Measurements from ENCODE around the gene ACAP2.
A peak's percentile ranks its signal among the peaks of the same experiment; 100 is the strongest.

Gene ACAP2

DNA sequence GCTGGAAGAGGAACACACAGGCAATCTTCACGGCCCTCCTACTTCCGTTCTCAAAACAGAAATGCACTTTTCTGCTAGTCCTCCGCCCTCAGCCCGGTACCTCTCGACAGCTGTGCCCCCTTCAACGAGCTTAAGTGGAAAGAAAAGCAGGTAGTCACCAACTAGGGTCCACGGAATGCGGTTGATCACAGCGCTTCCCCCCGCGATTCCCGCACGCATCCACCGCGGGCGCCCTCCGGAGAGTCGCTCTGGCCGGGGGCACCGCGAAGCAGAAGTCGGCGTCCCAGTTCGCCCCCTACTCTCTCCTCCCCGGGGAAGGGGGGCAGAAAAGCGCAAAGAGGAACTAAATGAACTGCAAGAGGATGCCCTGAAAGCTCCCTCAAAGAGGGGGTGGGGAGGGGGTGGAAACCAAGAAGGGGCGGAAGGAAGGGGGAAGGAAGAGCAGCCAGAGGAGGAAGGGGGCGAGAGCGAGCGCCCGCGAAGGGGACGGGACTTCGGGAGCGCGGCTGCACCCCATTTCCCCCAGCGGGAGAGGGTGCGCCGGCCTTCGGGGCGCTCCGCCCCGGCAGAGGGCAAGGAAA is 738 bp downstream of the ACAP2 start:
- TF ChIP-seq SPI1 (IDR thresholded peaks at IDR 0.05; ENCODE audit: borderline replicate concordance, low read depth) (peak; percentile 72), GABPA (IDR thresholded peaks at IDR 0.05; ENCODE audit: low read depth) (peak; percentile 5; the same call in 1 of the 2 replicates), REST (IDR thresholded peaks at IDR 0.05; ENCODE audit: insufficient replicate concordance, low read depth) (no peak)

GRCh38 chr3:195441476-195441991 is 1.3 kb downstream of the ACAP2 start:
- Histone ChIP-seq H3K27ac (replicated peaks) (peak overlapping the region; percentile 94), H3K4me3 (replicated peaks; ENCODE audit: insufficient read depth, low read length) (peak overlapping the region; percentile 85), H3K27me3 (ENCODE audit: insufficient read depth, poor library complexity, severe bottlenecking) (no peaks in the 10 kb centered on the region)
- TF ChIP-seq REST (IDR thresholded peaks at IDR 0.05; ENCODE audit: insufficient replicate concordance, low read depth) (no peak), POLR2AphosphoS5 (IDR thresholded peaks at IDR 0.05; ENCODE audit: low read depth) (no peak), GABPA (IDR thresholded peaks at IDR 0.05; ENCODE audit: low read depth) (no peak; the same call in 1 of the 2 replicates), SPI1 (IDR thresholded peaks at IDR 0.05; ENCODE audit: borderline replicate concordance, low read depth) (no peak)
- TF ChIP-seq, protein P1, sequence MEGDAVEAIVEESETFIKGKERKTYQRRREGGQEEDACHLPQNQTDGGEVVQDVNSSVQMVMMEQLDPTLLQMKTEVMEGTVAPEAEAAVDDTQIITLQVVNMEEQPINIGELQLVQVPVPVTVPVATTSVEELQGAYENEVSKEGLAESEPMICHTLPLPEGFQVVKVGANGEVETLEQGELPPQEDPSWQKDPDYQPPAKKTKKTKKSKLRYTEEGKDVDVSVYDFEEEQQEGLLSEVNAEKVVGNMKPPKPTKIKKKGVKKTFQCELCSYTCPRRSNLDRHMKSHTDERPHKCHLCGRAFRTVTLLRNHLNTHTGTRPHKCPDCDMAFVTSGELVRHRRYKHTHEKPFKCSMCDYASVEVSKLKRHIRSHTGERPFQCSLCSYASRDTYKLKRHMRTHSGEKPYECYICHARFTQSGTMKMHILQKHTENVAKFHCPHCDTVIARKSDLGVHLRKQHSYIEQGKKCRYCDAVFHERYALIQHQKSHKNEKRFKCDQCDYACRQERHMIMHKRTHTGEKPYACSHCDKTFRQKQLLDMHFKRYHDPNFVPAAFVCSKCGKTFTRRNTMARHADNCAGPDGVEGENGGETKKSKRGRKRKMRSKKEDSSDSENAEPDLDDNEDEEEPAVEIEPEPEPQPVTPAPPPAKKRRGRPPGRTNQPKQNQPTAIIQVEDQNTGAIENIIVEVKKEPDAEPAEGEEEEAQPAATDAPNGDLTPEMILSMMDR (IDR thresholded peaks at IDR 0.05; ENCODE audit: insufficient read depth, low read length) = no peak
- peak in 1 of 2 experiments; percentile 6 for DNase-seq (ENCODE audit: low read depth in 1 of 2, low spot score in 1 of 2)

More for the DNA sequence above, 738 bp downstream of the ACAP2 start:
- DNase-seq (ENCODE audit: low read depth in 1 of 2, low spot score in 1 of 2) = peak; percentile 69 to 91
- Histone ChIP-seq H3K27ac (replicated peaks) (peak overlapping the region; percentile 94), H3K4me3 (replicated peaks; ENCODE audit: insufficient read depth, low read length) (peak overlapping the region; percentile 85), H3K27me3 (ENCODE audit: insufficient read depth, poor library complexity, severe bottlenecking) (no peaks in the 10 kb centered on the region)

- Histone ChIP-seq H3K27me3 (ENCODE audit: insufficient read depth, poor library complexity, severe bottlenecking) (no peaks in the 10 kb centered on the region), H3K27ac (replicated peaks) (peak overlapping the region; percentile 94), H3K4me3 (replicated peaks; ENCODE audit: insufficient read depth, low read length) (peak overlapping the region; percentile 85)
- DNase-seq (ENCODE audit: low read depth in 1 of 2, low spot score in 1 of 2) = no peak
- TF ChIP-seq REST (IDR thresholded peaks at IDR 0.05; ENCODE audit: insufficient replicate concordance, low read depth) (no peak), POLR2AphosphoS5 (IDR thresholded peaks at IDR 0.05; ENCODE audit: low read depth) (no peak)
These were observed 1.8 kb downstream of the ACAP2 start for GRCh38 chr3:195441051-195441450.

DNA sequence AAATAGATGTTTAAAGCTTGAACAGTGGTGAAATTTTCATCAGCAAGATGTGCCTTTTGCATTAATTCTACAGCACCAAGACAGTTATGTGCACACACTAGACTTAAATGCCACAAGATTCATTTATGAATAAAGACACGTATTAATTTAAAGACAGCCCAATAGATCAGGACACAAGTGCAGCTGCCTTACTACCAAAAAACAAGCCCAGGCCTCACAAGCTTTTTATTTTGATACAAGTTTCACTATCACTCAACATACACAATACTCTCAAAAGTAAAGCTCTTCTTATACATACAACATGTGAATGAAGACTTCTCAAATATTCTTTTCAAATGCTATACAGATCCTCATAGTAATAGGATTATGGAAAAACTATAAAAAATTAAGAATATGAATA is 2.4 kb downstream of the ACAP2 start:
- Histone ChIP-seq H3K4me3 (replicated peaks; ENCODE audit: insufficient read depth, low read length) (no peak overlapping the region), H3K27me3 (ENCODE audit: insufficient read depth, poor library complexity, severe bottlenecking) (no peaks in the 10 kb centered on the region), H3K27ac (replicated peaks) (no peak overlapping the region)
- no peak for TF ChIP-seq GABPA (IDR thresholded peaks at IDR 0.05; ENCODE audit: low read depth)
- TF ChIP-seq, protein P1 (IDR thresholded peaks at IDR 0.05; ENCODE audit: insufficient read depth, low read length) = no peak
- no peak for TF ChIP-seq SPI1 (IDR thresholded peaks at IDR 0.05; ENCODE audit: borderline replicate concordance, low read depth)
- TF ChIP-seq REST (IDR thresholded peaks at IDR 0.05; ENCODE audit: insufficient replicate concordance, low read depth) = no peak
- TF ChIP-seq POLR2AphosphoS5 (IDR thresholded peaks at IDR 0.05; ENCODE audit: low read depth) = no peak
- DNase-seq (ENCODE audit: low read depth in 1 of 2, low spot score in 1 of 2) = no peak
